Esophagus mucosa (tissue), 1 donor: ENCODE results near the gene MXD3. TPM values are rescaled to one million over a fixed set of nuclear protein-coding genes. Genes with fewer than 3 reads are reported as not detected.
"Not testable (repeated sequence)": the region's sequence is repeated elsewhere in the genome, so short reads cannot be mapped to it uniquely, and the experiment has no call there.

Experiments
- ATAC-seq: fragments of 200-7000 bp; cut with Tn5 transposase; one replicate; pipeline ENCODE4 v1.9.1; 2020
- total RNA-seq: library from RNA; stranded (reverse); gene quantifications from one replicate; pipeline ENCODE4 v1.2.4, GENCODE V29; 2023
- donor health status: DM: yes; HTN: yes; CAD: no.

MXD3 gene, protein sequence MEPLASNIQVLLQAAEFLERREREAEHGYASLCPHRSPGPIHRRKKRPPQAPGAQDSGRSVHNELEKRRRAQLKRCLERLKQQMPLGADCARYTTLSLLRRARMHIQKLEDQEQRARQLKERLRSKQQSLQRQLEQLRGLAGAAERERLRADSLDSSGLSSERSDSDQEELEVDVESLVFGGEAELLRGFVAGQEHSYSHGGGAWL
- total RNA-seq = 7.8 TPM

- peak; percentile 85 for ATAC-seq
Observed at GRCh38 chr5:177311723-177312648, at the start of gene MXD3. Gene MXD3 (minus strand): TSS chr5:177311898. CDS start chr5:177311830, 68 bp downstream.

GRCh38 chr5:177360740-177361139 lies 49.0 kb upstream of the MXD3 start:
- not testable (repeated sequence) for ATAC-seq

DNA sequence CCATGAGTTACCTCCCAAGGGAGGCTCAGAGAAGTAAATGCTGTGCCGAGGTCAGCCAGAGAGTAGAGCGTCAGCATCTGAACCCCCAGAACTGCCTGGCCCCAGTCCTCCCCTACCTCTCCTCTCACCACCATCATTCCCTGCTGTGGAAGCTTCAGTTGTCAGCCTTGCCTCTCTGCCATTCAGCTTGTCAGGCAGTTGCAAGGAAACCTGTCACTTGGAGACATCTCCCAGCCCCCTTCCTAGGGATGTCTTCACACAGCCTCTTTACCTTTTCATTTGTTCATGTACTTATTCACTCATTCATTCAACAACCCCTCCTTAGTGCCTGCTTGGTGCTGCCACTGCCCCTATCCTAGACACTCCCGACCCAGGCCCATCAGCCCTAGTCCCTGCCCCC lies 48.2 kb upstream of the MXD3 start:
- ATAC-seq = no peak

GRCh38 chr5:177359451-177359851 lies 47.8 kb upstream of the MXD3 start:
- ATAC-seq = no peak

DNA sequence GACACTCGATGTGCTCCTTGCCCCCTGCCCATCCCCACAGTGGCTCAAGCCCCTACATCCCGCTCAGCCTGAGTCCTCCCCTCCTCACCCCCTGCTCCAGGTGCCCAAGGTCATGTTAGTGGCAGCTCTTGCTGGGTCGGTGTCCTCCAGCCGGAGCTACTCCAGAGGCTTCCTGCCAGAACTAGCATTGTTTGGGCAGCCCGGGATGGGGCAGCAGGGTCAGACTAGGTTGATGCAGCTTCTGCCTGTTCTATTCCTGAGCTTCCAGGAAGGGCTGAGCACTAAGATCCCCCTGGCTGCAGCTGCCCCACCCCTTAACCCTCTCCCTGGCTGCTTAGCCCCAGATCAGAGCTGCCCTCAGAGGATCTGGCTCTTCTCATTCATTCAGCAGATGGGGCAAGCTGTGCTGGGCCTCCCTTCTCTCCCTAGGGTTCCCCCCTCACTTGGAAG lies 46.7 kb upstream of the MXD3 start:
- no peak for ATAC-seq

GRCh38 chr5:177357459-177358351 lies 46.0 kb upstream of the MXD3 start, which contains the start of gene RGS14:
Gene RGS14 (plus strand): TSS chr5:177357924. CDS start chr5:177358025, 101 bp downstream.
- peak; percentile 57 for ATAC-seq

DNA sequence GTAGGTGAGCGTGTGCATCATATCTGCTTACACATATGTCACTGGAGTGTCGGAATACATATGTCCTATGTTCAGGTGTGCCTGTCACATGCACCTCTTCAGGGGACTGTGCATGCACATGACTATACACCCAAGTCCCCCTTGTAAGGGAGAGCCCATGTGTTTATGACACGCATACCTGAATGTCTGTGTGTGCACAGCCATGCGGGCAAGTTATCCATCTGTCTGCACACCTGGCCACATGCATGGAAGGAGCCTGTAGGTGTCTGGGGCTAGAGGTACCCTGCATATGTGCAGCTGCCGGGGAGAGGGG lies 45.4 kb upstream of the MXD3 start:
- ATAC-seq = no peak

DNA sequence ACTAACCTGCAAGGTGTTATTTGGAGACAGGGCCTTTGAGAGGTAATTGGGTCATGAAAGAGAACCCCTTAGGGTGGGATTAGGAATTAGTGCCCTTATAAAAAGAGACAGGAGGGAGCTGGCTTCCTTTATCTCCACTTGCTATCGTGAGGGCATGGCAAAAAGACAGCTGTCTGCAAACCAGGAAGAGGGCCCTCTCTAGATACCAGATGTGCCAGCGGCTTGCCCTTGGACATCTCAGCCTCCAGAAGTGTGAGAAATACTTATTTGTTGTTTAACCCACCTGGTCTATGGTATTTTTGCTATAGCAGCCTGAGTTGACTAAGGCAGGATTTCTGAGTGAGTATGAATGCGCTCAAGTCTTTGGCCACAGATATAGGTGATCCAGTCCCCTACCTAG lies 45.0 kb upstream of the MXD3 start:
- ATAC-seq = no peak

DNA sequence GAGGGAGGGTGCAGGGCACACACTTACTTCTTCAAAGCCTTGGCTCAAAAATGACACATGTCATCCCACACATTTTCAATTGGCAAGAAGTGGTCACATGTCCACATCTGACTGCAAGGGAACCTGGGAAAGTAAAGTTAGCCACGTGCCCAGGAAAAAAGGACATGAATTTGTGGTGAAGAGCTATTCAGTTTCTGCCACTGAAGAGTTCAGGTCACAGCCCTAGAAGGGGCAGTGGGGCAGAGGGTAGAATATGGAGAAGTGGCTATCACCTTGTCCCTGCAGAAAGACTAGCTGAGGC lies 44.1 kb upstream of the MXD3 start:
- no peak for ATAC-seq

GRCh38 chr5:177355162-177355867 lies 43.6 kb upstream of the MXD3 start:
- no peak for ATAC-seq

DNA sequence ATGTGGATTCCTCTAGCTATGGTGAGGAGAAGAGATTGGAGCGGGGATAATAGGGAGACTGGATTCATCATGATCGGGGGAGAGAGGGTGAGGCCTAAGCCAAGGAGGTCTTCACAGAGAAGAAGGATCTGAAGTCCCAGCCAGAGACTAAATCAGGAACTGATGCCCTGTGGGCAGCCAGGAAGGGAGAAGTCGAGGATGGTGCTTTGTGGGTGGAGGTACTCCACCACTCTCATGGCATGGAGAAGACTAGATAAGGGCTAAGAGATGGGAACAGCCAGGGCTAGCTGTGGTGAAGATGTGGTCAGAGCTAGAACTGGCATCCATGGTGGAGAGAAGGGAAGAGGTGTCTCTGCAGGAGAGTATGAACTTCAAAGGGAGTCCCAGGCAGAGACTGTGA lies 43.0 kb upstream of the MXD3 start:
- no peak for ATAC-seq

DNA sequence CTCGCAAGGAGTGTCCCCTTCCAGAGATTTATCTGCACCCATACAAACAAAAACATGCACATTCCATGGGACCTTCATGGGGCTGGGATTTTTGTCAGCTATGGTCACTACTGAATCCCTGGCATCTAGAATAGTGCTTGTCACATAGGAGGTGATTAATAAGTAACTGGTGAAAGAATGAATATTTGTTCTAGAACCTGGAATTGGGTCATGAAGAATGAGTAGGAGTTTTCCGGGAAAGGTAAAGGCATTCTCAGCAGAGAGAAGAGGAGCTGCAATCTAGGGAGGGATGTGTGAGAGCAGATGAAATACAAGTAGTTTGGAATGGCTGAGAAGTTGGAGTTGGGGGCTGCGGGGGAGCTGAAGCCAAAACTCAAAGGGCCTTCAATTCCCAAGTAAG lies 42.6 kb upstream of the MXD3 start:
- ATAC-seq = no peak

DNA sequence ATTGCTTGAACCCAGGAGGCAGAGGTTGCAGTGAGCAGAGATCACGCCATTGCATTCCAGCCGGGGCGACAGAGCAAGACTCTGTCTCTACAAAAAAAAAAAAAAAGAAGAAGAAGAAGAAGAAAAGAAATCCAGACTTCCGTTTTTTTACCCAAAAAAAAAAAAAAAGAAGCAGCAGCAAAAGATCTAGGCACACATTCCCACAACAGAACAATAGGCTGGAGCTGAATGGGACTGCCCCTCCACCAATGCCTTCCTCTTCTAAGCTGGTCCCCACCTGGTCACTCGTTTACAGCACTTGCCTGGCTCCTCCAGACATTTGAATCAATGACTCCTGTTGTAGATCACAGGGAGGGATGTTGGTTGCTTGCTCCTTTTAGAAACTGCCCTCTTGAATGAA lies 41.4 kb upstream of the MXD3 start:
- no peak for ATAC-seq

GRCh38 chr5:177351392-177352329 lies 40.0 kb upstream of the MXD3 start, which contains the start of gene LMAN2:
Gene LMAN2 (minus strand): TSS chr5:177351668. CDS start chr5:177351647, 21 bp downstream.
- ATAC-seq = peak; percentile 92

GRCh38 chr5:177350776-177351391 lies 39.2 kb upstream of the MXD3 start:
- ATAC-seq = peak; percentile 14

- ATAC-seq = no peak
Observed at GRCh38 chr5:177349762-177350161, 38.1 kb upstream of the MXD3 start.

DNA sequence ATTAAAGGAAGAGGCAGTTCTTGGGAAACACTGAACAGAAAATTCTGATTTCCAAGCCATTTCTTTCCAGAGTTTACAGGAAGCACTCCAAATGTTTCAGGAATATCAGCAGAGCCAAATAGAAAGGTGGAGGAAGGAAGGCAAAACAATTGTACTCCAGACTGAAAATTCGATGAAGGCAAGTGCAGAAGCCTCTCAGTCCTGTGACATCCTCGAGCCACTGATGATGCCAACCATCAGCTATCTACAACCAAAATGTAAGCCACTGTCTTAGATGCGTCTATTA lies 37.6 kb upstream of the MXD3 start:
- no peak for ATAC-seq

DNA sequence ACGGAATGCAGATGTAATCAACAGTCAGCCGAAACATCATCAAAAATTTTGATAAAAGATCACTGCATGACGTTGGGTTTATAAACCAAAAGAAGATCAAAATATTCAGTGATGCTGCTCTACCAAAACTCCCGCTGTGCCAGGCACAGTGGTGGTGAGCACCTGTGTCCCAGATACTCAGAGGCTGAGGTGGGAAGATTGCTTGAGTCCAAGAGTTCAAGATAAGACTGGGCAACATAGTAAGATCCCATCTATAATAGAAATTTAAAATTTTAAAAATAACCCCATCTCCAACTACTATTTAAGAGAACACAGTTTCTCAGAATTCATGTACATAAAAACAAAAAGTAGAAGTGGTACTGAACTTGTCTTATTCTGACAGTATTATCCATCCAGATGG lies 36.0 kb upstream of the MXD3 start:
- ATAC-seq = no peak

DNA sequence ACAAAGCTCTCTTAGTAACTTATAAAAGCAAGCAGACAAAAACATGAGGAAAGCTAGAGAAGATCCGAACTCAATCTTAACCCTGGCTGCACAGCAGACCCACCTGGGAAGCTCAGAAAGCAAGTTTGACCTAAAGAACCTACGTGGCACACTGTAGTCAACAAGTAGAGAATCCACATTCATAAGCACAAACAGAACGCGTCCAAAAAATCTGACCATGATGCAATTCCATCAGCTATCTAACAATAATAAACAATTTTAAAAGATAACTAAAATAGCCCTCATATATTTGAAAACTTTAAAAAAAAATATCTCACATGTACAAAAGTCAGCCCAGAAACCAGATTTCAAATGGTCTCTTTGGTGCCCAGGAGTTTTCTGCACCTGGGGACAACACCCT lies 35.1 kb upstream of the MXD3 start:
- ATAC-seq = no peak

DNA sequence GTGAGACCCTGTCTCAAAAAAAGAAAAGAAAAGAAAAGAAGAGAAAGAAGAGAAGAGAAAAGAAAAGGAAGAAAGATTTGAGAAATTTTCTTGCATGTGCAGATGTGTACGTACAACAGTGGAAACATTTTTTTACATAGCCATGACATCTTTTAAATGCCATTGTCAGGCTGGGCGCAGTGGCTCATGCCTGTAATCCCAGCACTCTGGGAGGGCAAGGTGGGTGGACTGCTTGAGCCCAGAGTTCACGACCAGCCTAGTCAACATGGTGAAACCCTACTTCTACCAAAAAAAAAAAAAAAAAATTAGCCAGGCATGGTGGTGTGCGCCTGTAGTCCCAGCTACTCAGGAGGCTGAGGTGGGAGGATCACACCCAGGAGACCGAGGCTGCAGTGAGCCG lies 33.2 kb upstream of the MXD3 start:
- no peak for ATAC-seq

GRCh38 chr5:177343777-177344176 lies 32.1 kb upstream of the MXD3 start:
- no peak for ATAC-seq
